K562 (cell line): Measurements from ENCODE around the gene ERF. TPM values are rescaled to one million over a fixed set of nuclear protein-coding genes. Genes with fewer than 3 reads are reported as not detected.

Experiments
- ATAC-seq: fragments of 200-7000 bp; cut with Tn5 transposase; 3 replicates; pipeline ENCODE4 v1.9.1; 2020; ENCODE audit warnings: moderate library complexity
- BruUV-seq: library from RNA; stranded (reverse); fragments of 400-500 nt; replicated peaks from 2 replicates; lab custom pipeline; 2021; lab: Mats Ljungman, UMichigan
- CTCF ChIA-PET: fragments of 300-600 bp; formaldehyde crosslinking; extraction: SDS; loops from one replicate; lab custom pipeline; 2021; ENCODE audit warnings: low intra/inter-chr PET ratio; lab: Yijun Ruan, JAX
- POLR2A ChIA-PET: fragments of 300-600, 350-650 bp; sonication (Branson Sonifier 250); formaldehyde crosslinking; extraction: SDS; loops from one replicate; lab custom pipeline; 2021; ENCODE audit warnings: antibody characterized with exemption, inconsistent platforms; lab: Yijun Ruan, JAX
- DNase-seq, 4 experiments: peaks; one replicate each; pipeline versions ENCODE4 v3.0.0 to v3.0.0-alpha.2; 2011 to 2018; ENCODE audit warnings: low spot score in 3 of 4, mixed read lengths in 3 of 4; ENCODE audit errors: extremely low read depth in 1 of 4
- FAIRE-seq: peaks from 2 replicates; lab custom pipeline; 2011; peaks lifted over from hg19 to GRCh38; lab: Jason Lieb, UNC
- H2AFZ ChIP-seq: 2 replicates; pipeline ENCODE4 v1.6.0; 2011; ENCODE audit warnings: low read depth, low read length, control low read depth, inconsistent platforms
- H3K27ac ChIP-seq: fragments of 200-600 bp; 3 replicates; pipeline ENCODE4 v1.8.0; 2011; ENCODE audit warnings: low read depth, mild to moderate bottlenecking, control low read depth, inconsistent platforms, low read length, moderate library complexity, mixed read lengths; ENCODE audit errors: extremely low read depth
- H3K27me3 ChIP-seq, 2 experiments: fragments of 300-600 bp in 1 of 2; 2 replicates in 1 of 2; 3 replicates in 1 of 2; pipeline versions ENCODE4 v1.6.0 to v1.8.0; 2011; ENCODE audit warnings: inconsistent platforms in 2 of 2, low read length in 2 of 2, mild to moderate bottlenecking in 1 of 2, mixed read lengths in 1 of 2, moderate library complexity in 1 of 2; ENCODE audit not compliant: control insufficient read depth in 2 of 2, insufficient read depth in 2 of 2
- H3K36me3 ChIP-seq: fragments of 300-600 bp; 3 replicates; pipeline ENCODE4 v1.8.0; 2011; ENCODE audit warnings: mild to moderate bottlenecking, low read length, inconsistent platforms; ENCODE audit not compliant: control insufficient read depth, insufficient read depth
- H3K4me1 ChIP-seq, 2 experiments: fragments of 200-600 bp in 1 of 2; replicated peaks in 1 of 2; 2 replicates in 1 of 2; 3 replicates in 1 of 2; pipeline versions ENCODE4 v1.5.1 to v1.8.0; 2011; ENCODE audit warnings: inconsistent platforms in 2 of 2, low read length in 2 of 2, mild to moderate bottlenecking in 1 of 2, mixed read lengths in 1 of 2, moderate library complexity in 1 of 2; ENCODE audit not compliant: control insufficient read depth in 2 of 2, insufficient read depth in 2 of 2
- H3K4me2 ChIP-seq: 2 replicates; pipeline ENCODE4 v1.6.1; 2011; ENCODE audit warnings: low read length, control low read depth, inconsistent platforms, mixed read lengths; ENCODE audit not compliant: insufficient read depth
- H3K4me3 ChIP-seq: fragments of 200-600 bp; sonication (generic), shearing (Covaris generic); 2 replicates; pipeline ENCODE4 v1.5.1; 2016; ENCODE audit warnings: control low read depth, inconsistent platforms
- H3K79me2 ChIP-seq: fragments of 200-600 bp; 3 replicates; pipeline ENCODE4 v1.8.0; 2011; ENCODE audit warnings: low read length, inconsistent platforms; ENCODE audit not compliant: control insufficient read depth, insufficient read depth
- H3K9ac ChIP-seq, 2 experiments: 2 replicates each; pipeline versions ENCODE4 v1.6.0 to v1.6.1; 2011; ENCODE audit warnings: low read depth in 2 of 2, low read length in 2 of 2, control low read depth in 1 of 2, inconsistent platforms in 1 of 2, mild to moderate bottlenecking in 1 of 2, mixed read lengths in 1 of 2; ENCODE audit not compliant: insufficient read depth in 1 of 2
- H3K9me1 ChIP-seq: one replicate; pipeline ENCODE4 v1.6.0; 2011; ENCODE audit warnings: inconsistent platforms, mild to moderate bottlenecking, low read length, moderate library complexity; ENCODE audit not compliant: control insufficient read depth, insufficient read depth
- H3K9me3 ChIP-seq: replicated peaks from 2 replicates; pipeline ENCODE4 v1.5.1; 2011; ENCODE audit warnings: low read depth, low read length, inconsistent platforms; ENCODE audit not compliant: control insufficient read depth, insufficient read depth
- H4K20me1 ChIP-seq: replicated peaks from 2 replicates; pipeline ENCODE4 v1.6.1; 2011; ENCODE audit warnings: low read length, inconsistent platforms, mixed read lengths; ENCODE audit not compliant: control insufficient read depth, insufficient read depth
- ATF1 ChIP-seq, 2 experiments: fragments of 450-650 bp in 1 of 2; IDR thresholded peaks; 2 replicates each; pipeline ENCODE4 v1.6.1; 2016; ENCODE audit warnings: missing compliant biosample characterization in 1 of 2, missing genetic modification characterization in 1 of 2
- CCAR2 ChIP-seq: fragments of 200-400 bp; formaldehyde crosslinking; IDR thresholded peaks from 2 replicates; pipeline ENCODE4 v1.6.1; 2017; ENCODE audit warnings: mild to moderate bottlenecking, low read depth, low read length
- EWSR1 ChIP-seq: fragments of 450-650 bp; IDR thresholded peaks from 2 replicates; pipeline ENCODE4 v1.6.1; 2018; ENCODE audit warnings: borderline replicate concordance, mild to moderate bottlenecking, low read depth, moderate library complexity; ENCODE audit not compliant: partially characterized antibody
- MTA3 ChIP-seq: fragments of 450-650 bp; formaldehyde crosslinking; IDR thresholded peaks from 2 replicates; pipeline ENCODE4 v1.6.1; 2017; ENCODE audit warnings: mild to moderate bottlenecking, borderline replicate concordance
- NCOA1 ChIP-seq: fragments of 450-650 bp; IDR thresholded peaks from 2 replicates; pipeline ENCODE4 v1.6.1; 2016; ENCODE audit warnings: low read depth
- NEUROD1 ChIP-seq: fragments of 150-350 bp; IDR thresholded peaks from 2 replicates; pipeline ENCODE4 v1.6.1; 2014; ENCODE audit warnings: borderline replicate concordance, low read length, low read depth; ENCODE audit not compliant: partially characterized antibody
- NR4A1 ChIP-seq, 2 experiments: fragments of 250-450 bp in 1 of 2; fragments of 450-650 bp in 1 of 2; sonication (Bioruptor Pico) in 1 of 2; IDR thresholded peaks; 2 replicates each; pipeline versions ENCODE4 v1.4.0 to v1.6.1; 2016 to 2020; ENCODE audit warnings: mild to moderate bottlenecking in 2 of 2, missing compliant biosample characterization in 1 of 2, missing genetic modification characterization in 1 of 2, moderate library complexity in 1 of 2
- PYGO2 ChIP-seq: fragments of 450-650 bp; IDR thresholded peaks from 2 replicates; pipeline ENCODE4 v1.6.1; 2016; ENCODE audit warnings: mild to moderate bottlenecking, missing genetic modification characterization, moderate library complexity, missing compliant biosample characterization
- RBM22 ChIP-seq: fragments of 200-400 bp; formaldehyde crosslinking; IDR thresholded peaks from 2 replicates; pipeline ENCODE4 v1.6.1; 2018; ENCODE audit warnings: low read length, low read depth; ENCODE audit not compliant: poor library complexity, severe bottlenecking
- SRF ChIP-seq, 2 experiments: fragments of 250-450, 450-650 bp in 1 of 2; sonication (Bioruptor Pico) in 1 of 2; sonication (generic) in 1 of 2; formaldehyde crosslinking; IDR thresholded peaks; 2 replicates each; pipeline versions ENCODE4 v1.5.0 to v1.5.1; 2020 to 2022; ENCODE audit warnings: mild to moderate bottlenecking in 1 of 2, missing genetic modification reagents in 1 of 2
- STAT5B ChIP-seq: fragments of 250-450 bp; sonication (Bioruptor Pico); IDR thresholded peaks from 2 replicates; pipeline ENCODE4 v1.8.0; 2021; ENCODE audit warnings: mild to moderate bottlenecking, inconsistent platforms
- TCF3 ChIP-seq: sonication (generic); formaldehyde crosslinking; IDR thresholded peaks from 2 replicates; pipeline ENCODE4 v1.4.0; 2020; ENCODE audit warnings: mild to moderate bottlenecking, missing genetic modification reagents
- YBX1 ChIP-seq: fragments of 450-650 bp; IDR thresholded peaks from 2 replicates; pipeline ENCODE4 v1.7.1; 2016; ENCODE audit warnings: mild to moderate bottlenecking
- ZC3H8 ChIP-seq: fragments of 450-650 bp; IDR thresholded peaks from 2 replicates; pipeline ENCODE4 v1.6.1; 2017
- WGBS: fragments of 100-300 bp; shearing (Covaris generic); methylation state at CpG from one replicate; pipeline ENCODE4 v1.1.6; 2016; ENCODE audit warnings: low coverage, mixed read lengths; ENCODE audit not compliant: insufficient coverage; ENCODE audit errors: missing lambda C conversion rate; 5-methylcytosine and 5-hydroxymethylcytosine counted together
- in situ Hi-C: fragments of 300-500 bp; cut with MboI; formaldehyde crosslinking; loops from 4 replicates; pipeline ENCODE4 v1.15.0; 2018; ENCODE audit warnings: inconsistent platforms, mixed read lengths
- intact Hi-C: fragments of 100-400 bp; cut with micrococcal nuclease; formaldehyde crosslinking; loops from 2 replicates; pipeline ENCODE4 v1.14.2; 2022
- polyA plus RNA-seq, 8 experiments: library from polyadenylated mRNA; depleted of rRNA in 4 of 8; stranded (reverse) in 5 of 8; unstranded in 3 of 8; fragments of >200 nt; fragmentation: Nextera tagmentation in 2 of 8; fragmentation: Illumina TruSeq in 1 of 8; extraction: Ambion mirVana in 2 of 8; extraction: Trizol in 1 of 8; gene quantifications; 2 replicates each; pipeline versions ENCODE4 v1.2.1 to v1.2.3, GENCODE V29; 2011 to 2014; ENCODE audit warnings: inconsistent platforms in 1 of 8, missing spikeins in 1 of 8
- total RNA-seq, 7 experiments: library from RNA; depleted of rRNA in 6 of 7; stranded (reverse); fragments of >200 nt in 6 of 7; fragmentation: Illumina TruSeq in 2 of 7; extraction: Trizol in 2 of 7; gene quantifications; 2 replicates each; pipeline versions ENCODE4 v1.2.1 to v1.2.3, GENCODE V29; 2011 to 2021; ENCODE audit warnings: low replicate concordance in 1 of 7
- TF ChIP-seq, protein P1 (sequence below): fragments of 450-650 bp; formaldehyde crosslinking; IDR thresholded peaks from 2 replicates; pipeline ENCODE4 v1.4.0; 2020; ENCODE audit warnings: mild to moderate bottlenecking, moderate library complexity
- TF ChIP-seq, protein P2 (sequence below): fragments of 250-450 bp; sonication (Bioruptor Pico); IDR thresholded peaks from 2 replicates; pipeline ENCODE4 v1.5.0; 2020; ENCODE audit warnings: mild to moderate bottlenecking

ERF gene
- total and polyA plus RNA-seq, 9 of the 15 experiments (the other 6 are each of a cell fraction or from before 2014, with no cell fraction given): 0.03 to 75.4 (median 27.0) TPM

DNA sequence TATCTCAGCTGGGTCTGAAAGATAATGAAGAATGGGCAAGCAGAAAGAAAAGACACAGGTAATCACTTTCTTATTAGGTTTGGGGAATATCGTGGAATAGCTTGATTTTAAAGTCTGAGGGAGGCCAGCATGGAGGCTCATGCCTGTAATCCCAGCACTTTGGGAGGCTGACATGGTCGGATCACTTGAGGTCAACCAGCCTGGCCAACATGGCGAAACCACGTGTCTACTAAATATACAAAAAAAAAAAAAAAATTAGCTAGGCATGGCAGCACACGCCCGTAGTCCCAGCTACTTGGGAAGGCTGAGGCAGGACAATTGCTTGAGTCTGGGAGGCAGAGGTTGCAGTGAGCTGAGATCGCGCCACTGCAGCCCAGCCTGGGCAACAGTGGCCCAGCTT lies 48.9 kb upstream of the ERF start:
- FAIRE-seq: no peak
- H3K4me3 ChIP-seq: no peak overlapping the region
- H3K9me3 ChIP-seq: no peaks in the 10 kb centered on the region
- no peaks in the 10 kb centered on the region for H3K9me1 ChIP-seq
- H3K9ac ChIP-seq: peak overlapping the region; percentile 12 to 53; a peak in 3 of 4 replicates
- peaks cover 7% of the 10 kb centered on the region; the same call in 1 of the 2 replicates for H4K20me1 ChIP-seq
- in situ Hi-C loops: no loop called here
- no peak for DNase-seq
- no peaks in the 10 kb centered on the region for H3K27me3 ChIP-seq
- no peak for ATAC-seq
- peaks cover 21 to 45% of the 10 kb centered on the region in 2 experiments for H3K4me1 ChIP-seq
- CTCF ChIA-PET: no interaction called here
- H3K79me2 ChIP-seq: peaks cover 14% of the 10 kb centered on the region
- no TSS peak for BruUV-seq
- WGBS: 79% methylated on average over 8 of the region's 8 CpGs
- TF ChIP-seq MTA3: no peak
- no peak for TF ChIP-seq STAT5B (CRISPR knock-in tag)
- no peak for TF ChIP-seq TCF3 (CRISPR knock-in tag)
- TF ChIP-seq NCOA1: no peak
- no peak for TF ChIP-seq SRF (CRISPR knock-in tag; IDR thresholded peaks at IDR 0.05)
- no peak for TF ChIP-seq NEUROD1
- no peak for TF ChIP-seq EWSR1
- no peak for TF ChIP-seq ZC3H8
- TF ChIP-seq, protein P1, sequence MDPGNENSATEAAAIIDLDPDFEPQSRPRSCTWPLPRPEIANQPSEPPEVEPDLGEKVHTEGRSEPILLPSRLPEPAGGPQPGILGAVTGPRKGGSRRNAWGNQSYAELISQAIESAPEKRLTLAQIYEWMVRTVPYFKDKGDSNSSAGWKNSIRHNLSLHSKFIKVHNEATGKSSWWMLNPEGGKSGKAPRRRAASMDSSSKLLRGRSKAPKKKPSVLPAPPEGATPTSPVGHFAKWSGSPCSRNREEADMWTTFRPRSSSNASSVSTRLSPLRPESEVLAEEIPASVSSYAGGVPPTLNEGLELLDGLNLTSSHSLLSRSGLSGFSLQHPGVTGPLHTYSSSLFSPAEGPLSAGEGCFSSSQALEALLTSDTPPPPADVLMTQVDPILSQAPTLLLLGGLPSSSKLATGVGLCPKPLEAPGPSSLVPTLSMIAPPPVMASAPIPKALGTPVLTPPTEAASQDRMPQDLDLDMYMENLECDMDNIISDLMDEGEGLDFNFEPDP: no peak
- TF ChIP-seq CCAR2: no peak
- TF ChIP-seq RBM22: no peak
- TF ChIP-seq NR4A1 (CRISPR knock-in tag; IDR thresholded peaks at IDR 0.05): no peak
- no peak for TF ChIP-seq NR4A1 (tag; IDR thresholded peaks at IDR 0.05)
- TF ChIP-seq PYGO2 (tag): no peak
- TF ChIP-seq YBX1: no peak
- TF ChIP-seq ATF1 (CRISPR knock-in tag; IDR thresholded peaks at IDR 0.05): no peak
- TF ChIP-seq ATF1 (tag; IDR thresholded peaks at IDR 0.05): no peak
- TF ChIP-seq, protein P2, sequence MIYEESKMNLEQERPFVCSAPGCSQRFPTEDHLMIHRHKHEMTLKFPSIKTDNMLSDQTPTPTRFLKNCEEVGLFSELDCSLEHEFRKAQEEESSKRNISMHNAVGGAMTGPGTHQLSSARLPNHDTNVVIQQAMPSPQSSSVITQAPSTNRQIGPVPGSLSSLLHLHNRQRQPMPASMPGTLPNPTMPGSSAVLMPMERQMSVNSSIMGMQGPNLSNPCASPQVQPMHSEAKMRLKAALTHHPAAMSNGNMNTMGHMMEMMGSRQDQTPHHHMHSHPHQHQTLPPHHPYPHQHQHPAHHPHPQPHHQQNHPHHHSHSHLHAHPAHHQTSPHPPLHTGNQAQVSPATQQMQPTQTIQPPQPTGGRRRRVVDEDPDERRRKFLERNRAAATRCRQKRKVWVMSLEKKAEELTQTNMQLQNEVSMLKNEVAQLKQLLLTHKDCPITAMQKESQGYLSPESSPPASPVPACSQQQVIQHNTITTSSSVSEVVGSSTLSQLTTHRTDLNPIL: no peak
- TF ChIP-seq, all 486 proteins: peak for 0
- Histone ChIP-seq H3K36me3 (peaks cover 9% of the 10 kb centered on the region; the same call in 2 of the 3 replicates), H2AFZ (peak overlapping the region; percentile 93), H3K4me2 (no peak overlapping the region), H3K27ac (peak overlapping the region; percentile 77; the same call in 2 of the 3 replicates)
- POLR2A ChIA-PET: interaction anchor here (0.5 to 1.5 kb wide), 2 partner anchors 31 to 64 kb away, joined by 3 to 4 read pairs; no protein-coding TSS in a partner anchor
- intact Hi-C loops: no loop called here
